HepG2 (cell line): ENCODE data around the gene CTIF. TPM values are rescaled to one million over a fixed set of nuclear protein-coding genes. Genes with fewer than 3 reads are reported as not detected.

ENCODE experiments used
- ATAC-seq: fragments of 200-7000 bp; cut with Tn5 transposase; 3 replicates; pipeline ENCODE4 v1.9.1; 2020; ENCODE audit warnings: mild to moderate bottlenecking, moderate library complexity
- BruUV-seq: library from RNA; stranded (reverse); fragments of 400-500 nt; replicated peaks from 2 replicates; lab custom pipeline; 2021; lab: Mats Ljungman, UMichigan
- CTCF ChIA-PET: fragments of 300-600 bp; formaldehyde crosslinking; extraction: SDS; loops from one replicate; lab custom pipeline; 2021; ENCODE audit warnings: low total read pairs, inconsistent platforms, low intra/inter-chr PET ratio; lab: Yijun Ruan, JAX
- POLR2A ChIA-PET: fragments of 350-600 bp; sonication (Branson Sonifier 250); formaldehyde crosslinking; loops from one replicate; lab custom pipeline; 2020; ENCODE audit warnings: antibody characterized with exemption, inconsistent platforms; lab: Yijun Ruan, JAX
- DNase-seq: peaks from one replicate; pipeline ENCODE4 v3.0.0-alpha.2; 2015; ENCODE audit warnings: low spot score
- FAIRE-seq: peaks from 3 replicates; lab custom pipeline; 2011; peaks lifted over from hg19 to GRCh38; lab: Jason Lieb, UNC
- H2AFZ ChIP-seq: one replicate; pipeline ENCODE4 v1.6.1; 2011; ENCODE audit warnings: low read length, inconsistent platforms
- H3K27ac ChIP-seq: fragments of 300-600 bp; 3 replicates; pipeline ENCODE4 v1.8.0; 2011; ENCODE audit warnings: mixed run types, mild to moderate bottlenecking, mixed read lengths, low read length, inconsistent platforms; ENCODE audit not compliant: insufficient read depth; ENCODE audit errors: extremely low read length
- H3K27me3 ChIP-seq, 2 experiments: fragments of 200-600 bp in 1 of 2; 2 replicates in 1 of 2; 3 replicates in 1 of 2; pipeline versions ENCODE4 v1.6.0 to v1.8.0; 2011; ENCODE audit warnings: low read length in 2 of 2, mild to moderate bottlenecking in 2 of 2, moderate library complexity in 2 of 2, inconsistent platforms in 1 of 2; ENCODE audit not compliant: insufficient read depth in 2 of 2, control insufficient read depth in 1 of 2
- H3K36me3 ChIP-seq, 2 experiments: fragments of 200-600 bp in 1 of 2; replicated peaks in 1 of 2; 2 replicates in 1 of 2; 3 replicates in 1 of 2; pipeline versions ENCODE4 v1.5.1 to v1.8.0; 2011; ENCODE audit warnings: low read length in 2 of 2, inconsistent platforms in 1 of 2; ENCODE audit not compliant: insufficient read depth in 2 of 2, control insufficient read depth in 1 of 2
- H3K4me1 ChIP-seq: 2 replicates; pipeline ENCODE4 v1.5.1; 2012; ENCODE audit warnings: low read length, inconsistent platforms; ENCODE audit not compliant: insufficient read depth
- H3K4me2 ChIP-seq: 2 replicates; pipeline ENCODE4 v1.6.0; 2011; ENCODE audit warnings: low read depth, low read length, inconsistent platforms
- H3K4me3 ChIP-seq, 3 experiments: fragments of 200-600 bp in 1 of 3; sonication (generic), shearing (Covaris generic) in 1 of 3; replicated peaks in 1 of 3; 2 replicates each; pipeline ENCODE4 v1.5.1; 2011 to 2016; ENCODE audit warnings: low read length in 3 of 3, inconsistent platforms in 2 of 3, low read depth in 2 of 3, mild to moderate bottlenecking in 2 of 3, control low read depth in 1 of 3, mixed read lengths in 1 of 3; ENCODE audit not compliant: insufficient read depth in 1 of 3
- H3K79me2 ChIP-seq: one replicate; pipeline ENCODE4 v1.6.1; 2011; ENCODE audit warnings: low read length, inconsistent platforms; ENCODE audit not compliant: insufficient read depth
- H3K9ac ChIP-seq: 2 replicates; pipeline ENCODE4 v1.6.0; 2011; ENCODE audit warnings: mild to moderate bottlenecking, low read depth, low read length, inconsistent platforms; ENCODE audit not compliant: insufficient read depth
- H3K9me3 ChIP-seq: 2 replicates; pipeline ENCODE4 v1.5.1; 2012; ENCODE audit warnings: mild to moderate bottlenecking, low read length
- H4K20me1 ChIP-seq: 2 replicates; pipeline ENCODE4 v1.6.0; 2011; ENCODE audit warnings: inconsistent platforms, mild to moderate bottlenecking, low read length, moderate library complexity; ENCODE audit not compliant: insufficient read depth
- BCL6 ChIP-seq: IDR thresholded peaks from 2 replicates; pipeline ENCODE4 v1.6.1; 2016; ENCODE audit warnings: missing genetic modification reagents, missing compliant biosample characterization
- CBX5 ChIP-seq: sonication (generic); formaldehyde crosslinking; IDR thresholded peaks from 2 replicates; pipeline ENCODE4 v1.4.0; 2020; ENCODE audit warnings: missing genetic modification reagents, borderline replicate concordance
- ELF1 ChIP-seq: sonication (generic); formaldehyde crosslinking; IDR thresholded peaks from 2 replicates; pipeline ENCODE4 v1.4.0; 2020; ENCODE audit warnings: missing genetic modification reagents
- ETV5 ChIP-seq: IDR thresholded peaks from 2 replicates; pipeline ENCODE4 v1.6.1; 2018; ENCODE audit warnings: missing biosample characterization, missing genetic modification reagents, inconsistent platforms, borderline replicate concordance
- GABPB1 ChIP-seq: IDR thresholded peaks from 2 replicates; pipeline ENCODE4 v1.6.1; 2016; ENCODE audit warnings: mild to moderate bottlenecking, missing genetic modification reagents, moderate library complexity, missing compliant biosample characterization
- NCOR1 ChIP-seq: fragments of 200-600 bp; sonication (generic); IDR thresholded peaks from 2 replicates; pipeline ENCODE4 v1.7.0; 2017; ENCODE audit warnings: antibody characterized with exemption, low read length, borderline replicate concordance
- RARA ChIP-seq: IDR thresholded peaks from 2 replicates; pipeline ENCODE4 v1.6.1; 2016; ENCODE audit warnings: missing genetic modification reagents, missing compliant biosample characterization
- RXRA ChIP-seq: sonication (generic); formaldehyde crosslinking; IDR thresholded peaks from 2 replicates; pipeline ENCODE4 v1.5.1; 2020; ENCODE audit warnings: missing genetic modification reagents
- RXRB ChIP-seq: IDR thresholded peaks from 2 replicates; pipeline ENCODE4 v1.6.1; 2016; ENCODE audit warnings: borderline replicate concordance, missing genetic modification reagents, missing compliant biosample characterization
- SALL1 ChIP-seq: sonication (generic); formaldehyde crosslinking; IDR thresholded peaks from 2 replicates; pipeline ENCODE4 v1.8.0; 2022; ENCODE audit warnings: mild to moderate bottlenecking, missing genetic modification reagents
- SNAPC2 ChIP-seq: sonication (generic); formaldehyde crosslinking; IDR thresholded peaks from 2 replicates; pipeline ENCODE4 v1.8.1; 2022; ENCODE audit warnings: mild to moderate bottlenecking, missing genetic modification reagents
- STAG1 ChIP-seq: sonication (generic); formaldehyde crosslinking; IDR thresholded peaks from 2 replicates; pipeline ENCODE4 v1.4.0; 2020; ENCODE audit warnings: missing genetic modification reagents
- ZBTB38 ChIP-seq: sonication (generic); formaldehyde crosslinking; IDR thresholded peaks from 2 replicates; pipeline ENCODE4 v1.5.1; 2020; ENCODE audit warnings: mild to moderate bottlenecking, missing genetic modification reagents
- ZNF788 ChIP-seq: sonication (generic); formaldehyde crosslinking; IDR thresholded peaks from 2 replicates; pipeline ENCODE4 v1.5.0; 2020; ENCODE audit warnings: mild to moderate bottlenecking, missing genetic modification reagents, borderline replicate concordance
- ZSCAN30 ChIP-seq: sonication (generic); formaldehyde crosslinking; IDR thresholded peaks from 2 replicates; pipeline ENCODE4 v1.5.0; 2020; ENCODE audit warnings: mild to moderate bottlenecking, missing genetic modification reagents
- WGBS: methylation state at CpG from one replicate; pipeline ENCODE4 v1.1.6; 2017; ENCODE audit warnings: low lambda C conversion rate; 5-methylcytosine and 5-hydroxymethylcytosine counted together
- in situ Hi-C: cut with HindIII; loops from 2 replicates; pipeline ENCODE4 v1.10.0; 2017; ENCODE audit warnings: low pct_unique_long_range_greater_than_20kb; ENCODE audit not compliant: extremely low pct_ligation_motif_present
- intact Hi-C: fragments of 100-400 bp; cut with micrococcal nuclease; formaldehyde crosslinking; loops from one replicate; pipeline ENCODE4 v1.10.0; 2022; ENCODE audit not compliant: unreplicated experiment
- polyA plus RNA-seq, 8 experiments: library from polyadenylated mRNA; depleted of rRNA in 3 of 8; stranded (reverse) in 7 of 8; unstranded in 1 of 8; fragments of >200 nt; fragmentation: Illumina TruSeq in 4 of 8; extraction: Trizol in 4 of 8; gene quantifications; 2 replicates each; pipeline versions ENCODE4 v1.2.1 to v1.2.3, GENCODE V29; 2011 to 2016; ENCODE audit warnings: low read depth in 4 of 8, missing spikeins in 1 of 8, mixed read lengths in 1 of 8; ENCODE audit not compliant: insufficient read depth in 1 of 8
- total RNA-seq, 5 experiments: library from RNA; depleted of rRNA; stranded (reverse); fragments of >200 nt; fragmentation: Illumina TruSeq; extraction: Trizol; gene quantifications; 2 replicates each; pipeline ENCODE4 v1.2.3, GENCODE V29; 2016; ENCODE audit warnings: low read depth in 1 of 5
- TF ChIP-seq, protein P1 (sequence below): sonication (generic); formaldehyde crosslinking; IDR thresholded peaks from 2 replicates; pipeline ENCODE4 v1.4.0; 2020; ENCODE audit warnings: mild to moderate bottlenecking, low read depth, missing genetic modification reagents
- TF ChIP-seq, protein P2 (sequence below): sonication (generic); formaldehyde crosslinking; IDR thresholded peaks from 2 replicates; pipeline ENCODE4 v1.5.0; 2020; ENCODE audit warnings: missing genetic modification reagents

CTIF gene
- total and polyA plus RNA-seq, 2 of the 13 experiments (the other 11 are each of a cell fraction or from before 2014, with no cell fraction given), result 18.2 to 28.0 TPM

GRCh38 chr18:48777744-48778116, 238.9 kb downstream of the CTIF start (continued):
- TF ChIP-seq ZBTB38 (CRISPR knock-in tag) (0 out of 2 replicates have a peak, but pooled peaks have one; percentile 27), ELF1 (CRISPR knock-in tag) (0 out of 2 replicates have a peak, but pooled peaks have one; percentile 19), GABPB1 (CRISPR knock-in tag) (no peak), RXRA (peak; percentile 67), RXRB (CRISPR knock-in tag) (peak; percentile 85), ETV5 (CRISPR knock-in tag) (no peak), CBX5 (no peak), RARA (peak; percentile 97), ZNF788 (CRISPR knock-in tag) (0 out of 2 replicates have a peak, but pooled peaks have one; percentile 44), SALL1 (CRISPR knock-in tag) (peak; percentile 36; the same call in 1 of the 2 replicates), STAG1 (CRISPR knock-in tag) (peak; percentile 33), BCL6 (0 out of 2 replicates have a peak, but pooled peaks have one; percentile 14), NCOR1 (peak; percentile 18; the same call in 1 of the 2 replicates)

- Histone ChIP-seq H2AFZ (no peak overlapping the region), H3K9me3 (no peaks in the 10 kb centered on the region), H3K79me2 (no peaks in the 10 kb centered on the region), H3K36me3 (peaks cover 0 to 8% of the 10 kb centered on the region in 2 experiments; a peak in 1 of 5 replicates), H4K20me1 (no peaks in the 10 kb centered on the region; the same call in 1 of the 2 replicates), H3K4me2 (no peak overlapping the region), H3K4me1 (peaks cover 55% of the 10 kb centered on the region), H3K27me3 (no peaks in the 10 kb centered on the region), H3K4me3 (no peak overlapping the region), H3K9ac (no peak overlapping the region), H3K27ac (no peak overlapping the region)
- intact Hi-C loops (no loop called here), in situ Hi-C loops (no loop called here)
- DNase-seq (no peak), FAIRE-seq (no peak), ATAC-seq (no peak)
- CTCF ChIA-PET, result interaction anchor here (2.1 kb wide), 1 partner anchor 119 kb away, joined by 7 read pairs; no protein-coding TSS in a partner anchor
- TF ChIP-seq, protein P1, sequence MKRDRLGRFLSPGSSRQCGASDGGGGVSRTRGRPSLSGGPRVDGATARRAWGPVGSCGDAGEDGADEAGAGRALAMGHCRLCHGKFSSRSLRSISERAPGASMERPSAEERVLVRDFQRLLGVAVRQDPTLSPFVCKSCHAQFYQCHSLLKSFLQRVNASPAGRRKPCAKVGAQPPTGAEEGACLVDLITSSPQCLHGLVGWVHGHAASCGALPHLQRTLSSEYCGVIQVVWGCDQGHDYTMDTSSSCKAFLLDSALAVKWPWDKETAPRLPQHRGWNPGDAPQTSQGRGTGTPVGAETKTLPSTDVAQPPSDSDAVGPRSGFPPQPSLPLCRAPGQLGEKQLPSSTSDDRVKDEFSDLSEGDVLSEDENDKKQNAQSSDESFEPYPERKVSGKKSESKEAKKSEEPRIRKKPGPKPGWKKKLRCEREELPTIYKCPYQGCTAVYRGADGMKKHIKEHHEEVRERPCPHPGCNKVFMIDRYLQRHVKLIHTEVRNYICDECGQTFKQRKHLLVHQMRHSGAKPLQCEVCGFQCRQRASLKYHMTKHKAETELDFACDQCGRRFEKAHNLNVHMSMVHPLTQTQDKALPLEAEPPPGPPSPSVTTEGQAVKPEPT (CRISPR knock-in tag), result no peak
- no peak for TF ChIP-seq SNAPC2
- TF ChIP-seq, protein P2, sequence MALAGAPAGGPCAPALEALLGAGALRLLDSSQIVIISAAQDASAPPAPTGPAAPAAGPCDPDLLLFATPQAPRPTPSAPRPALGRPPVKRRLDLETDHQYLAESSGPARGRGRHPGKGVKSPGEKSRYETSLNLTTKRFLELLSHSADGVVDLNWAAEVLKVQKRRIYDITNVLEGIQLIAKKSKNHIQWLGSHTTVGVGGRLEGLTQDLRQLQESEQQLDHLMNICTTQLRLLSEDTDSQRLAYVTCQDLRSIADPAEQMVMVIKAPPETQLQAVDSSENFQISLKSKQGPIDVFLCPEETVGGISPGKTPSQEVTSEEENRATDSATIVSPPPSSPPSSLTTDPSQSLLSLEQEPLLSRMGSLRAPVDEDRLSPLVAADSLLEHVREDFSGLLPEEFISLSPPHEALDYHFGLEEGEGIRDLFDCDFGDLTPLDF (CRISPR knock-in tag), result no peak
- TF ChIP-seq ZSCAN30 (CRISPR knock-in tag), result no peak
- 93% methylated on average over 5 of the region's 13 CpGs for WGBS
- BruUV-seq, result no TSS peak
- POLR2A ChIA-PET, result no interaction called here
These were observed 239.6 kb downstream of the CTIF start for GRCh38 chr18:48778344-48779011.
